ENCODE results near the gene NOD1. TPM values are rescaled to one million over a fixed set of nuclear protein-coding genes. Genes with fewer than 3 reads are reported as not detected.

NOD1 gene
- total and polyA plus RNA-seq, 11 donors, result 5.3 to 28.8 (median 9.0) TPM

DNA sequence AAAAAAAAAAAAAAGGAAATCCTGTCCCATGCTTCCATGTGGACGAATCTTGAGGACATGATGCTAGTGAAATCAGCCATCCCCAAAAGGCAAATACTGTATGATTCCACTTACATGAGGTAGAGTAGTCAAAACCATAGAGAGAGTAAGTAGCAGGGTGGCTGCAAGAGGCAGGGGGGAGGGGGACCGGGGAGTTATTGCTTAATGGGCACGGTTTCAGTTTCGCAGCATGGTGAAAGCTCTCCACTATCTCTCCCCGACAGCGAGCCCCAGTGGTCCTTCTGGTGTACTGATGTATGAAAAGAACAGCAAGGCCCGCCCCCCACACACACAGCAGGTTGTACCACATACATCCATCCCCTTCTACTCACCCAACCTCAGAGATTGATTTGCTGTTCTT is 32.8 kb downstream of the NOD1 start:
- Histone ChIP-seq H3K4me1 (peaks cover 0 to 21% (median 6%) of the 10 kb centered on the region in 12 donors), H3K4me3 (no peak overlapping the region), H3K27me3 (no peaks in the 10 kb centered on the region), H3K27ac (no peak overlapping the region), H3K36me3 (peaks cover 0 to 56% (median 49%) of the 10 kb centered on the region in 9 donors), H3K9me3 (no peaks in the 10 kb centered on the region)
- 52 to 58% (median 57%) methylated on average over 7 of the region's 7 CpGs for WGBS, 4 donors
- peak; percentile 43 to 75 (median 62) for ATAC-seq
- DNase-seq, result peak; percentile 71 to 79 (median 73)
- intact Hi-C loops (cut with DNase I), result no loop called here
- TF ChIP-seq, protein P1, sequence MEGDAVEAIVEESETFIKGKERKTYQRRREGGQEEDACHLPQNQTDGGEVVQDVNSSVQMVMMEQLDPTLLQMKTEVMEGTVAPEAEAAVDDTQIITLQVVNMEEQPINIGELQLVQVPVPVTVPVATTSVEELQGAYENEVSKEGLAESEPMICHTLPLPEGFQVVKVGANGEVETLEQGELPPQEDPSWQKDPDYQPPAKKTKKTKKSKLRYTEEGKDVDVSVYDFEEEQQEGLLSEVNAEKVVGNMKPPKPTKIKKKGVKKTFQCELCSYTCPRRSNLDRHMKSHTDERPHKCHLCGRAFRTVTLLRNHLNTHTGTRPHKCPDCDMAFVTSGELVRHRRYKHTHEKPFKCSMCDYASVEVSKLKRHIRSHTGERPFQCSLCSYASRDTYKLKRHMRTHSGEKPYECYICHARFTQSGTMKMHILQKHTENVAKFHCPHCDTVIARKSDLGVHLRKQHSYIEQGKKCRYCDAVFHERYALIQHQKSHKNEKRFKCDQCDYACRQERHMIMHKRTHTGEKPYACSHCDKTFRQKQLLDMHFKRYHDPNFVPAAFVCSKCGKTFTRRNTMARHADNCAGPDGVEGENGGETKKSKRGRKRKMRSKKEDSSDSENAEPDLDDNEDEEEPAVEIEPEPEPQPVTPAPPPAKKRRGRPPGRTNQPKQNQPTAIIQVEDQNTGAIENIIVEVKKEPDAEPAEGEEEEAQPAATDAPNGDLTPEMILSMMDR (IDR thresholded peaks at IDR 0.05), result peak in 6 of 12 donors; percentile 4 to 31 (median 21)
- no peak for TF ChIP-seq POLR2A (IDR thresholded peaks at IDR 0.05)

- DNase-seq, result peak in 1 of 5 donors; percentile 14
- Histone ChIP-seq H3K4me3 (no peak overlapping the region), H3K36me3 (peaks cover 4 to 58% (median 54%) of the 10 kb centered on the region in 9 donors), H3K9me3 (no peaks in the 10 kb centered on the region), H3K27me3 (no peaks in the 10 kb centered on the region), H3K4me1 (peaks cover 0 to 36% (median 11%) of the 10 kb centered on the region in 12 donors), H3K27ac (no peak overlapping the region)
- 91 to 96% (median 95%) methylated on average over 19 to 21 of the region's 21 CpGs for WGBS, 4 donors
- ATAC-seq, result no peak
- intact Hi-C loops (cut with DNase I), result no loop called here
- TF ChIP-seq POLR2A (IDR thresholded peaks at IDR 0.05), result no peak
- TF ChIP-seq, protein P1 (IDR thresholded peaks at IDR 0.05), result no peak
Observed at GRCh38 chr7:30437823-30438574, 40.6 kb downstream of the NOD1 start.

- peaks cover 4 to 71% (median 54%) of the 10 kb centered on the region in 9 donors for H3K36me3 ChIP-seq
- no peaks in the 10 kb centered on the region for H3K9me3 ChIP-seq
- TF ChIP-seq, protein P1 (IDR thresholded peaks at IDR 0.05), result no peak
- no peak for TF ChIP-seq POLR2A (IDR thresholded peaks at IDR 0.05)
- H3K27me3 ChIP-seq, result no peaks in the 10 kb centered on the region
- no peak overlapping the region for H3K27ac ChIP-seq
- ATAC-seq (no peak), DNase-seq (no peak)
- intact Hi-C loops (cut with DNase I), result no loop called here
- peaks cover 0 to 51% (median 20%) of the 10 kb centered on the region in 12 donors for H3K4me1 ChIP-seq
- 89 to 100% (median 100%) methylated on average over 1 of the region's 1 CpG for WGBS, 4 donors
- H3K4me3 ChIP-seq, result no peak overlapping the region
Observed at GRCh38 chr7:30436518-30436917, 42.1 kb downstream of the NOD1 start.

GRCh38 chr7:30436046-30436445 is 42.5 kb downstream of the NOD1 start:
- Histone ChIP-seq H3K4me1 (peaks cover 2 to 56% (median 25%) of the 10 kb centered on the region in 12 donors), H3K27ac (no peak overlapping the region), H3K4me3 (no peak overlapping the region), H3K9me3 (no peaks in the 10 kb centered on the region), H3K27me3 (no peaks in the 10 kb centered on the region), H3K36me3 (peaks cover 4 to 75% (median 54%) of the 10 kb centered on the region in 9 donors)
- no peak for TF ChIP-seq POLR2A (IDR thresholded peaks at IDR 0.05)
- TF ChIP-seq, protein P1 (IDR thresholded peaks at IDR 0.05), result no peak
- intact Hi-C loops (cut with DNase I), result no loop called here
- DNase-seq (no peak), ATAC-seq (peak in 1 of 4 donors; percentile 40)
- 82 to 91% (median 91%) methylated on average over 6 to 7 of the region's 7 CpGs for WGBS, 4 donors

All from heart left ventricle (tissue), 16 donors.